Omental fat pad (tissue), 4 donors: ENCODE measurements around the gene MUC5AC. TPM values are rescaled to one million over a fixed set of nuclear protein-coding genes. Genes with fewer than 3 reads are reported as not detected.
"Not testable (repeated sequence)": the region's sequence is repeated elsewhere in the genome, so short reads cannot be mapped to it uniquely, and the experiment has no call there.

ENCODE experiments used
- ATAC-seq: fragments of 150-250 bp; one replicate; pipeline ENCODE4 v1.9.1; 2016; ENCODE audit warnings: mild to moderate bottlenecking, moderate library complexity; ENCODE audit not compliant: low FRiP score
- DNase-seq: peaks from one replicate; pipeline ENCODE4 v3.0.0-alpha.2; 2019; ENCODE audit warnings: low spot score
- CTCF ChIP-seq, 3 donors: fragments of 450-650 bp; IDR thresholded peaks; one replicate each; pipeline ENCODE4 v1.5.1; 2016 to 2017; ENCODE audit warnings: antibody characterized with exemption in 3 of 3, mild to moderate bottlenecking in 3 of 3, moderate library complexity in 2 of 3
- total RNA-seq, 4 donors: library from RNA; depleted of rRNA; stranded (reverse); fragments of >200 nt; gene quantifications; one replicate each; pipeline ENCODE4 v1.1.0, GENCODE V29; 2016

MUC5AC gene
- total RNA-seq, 4 donors from 2014 or later: not detected

DNA sequence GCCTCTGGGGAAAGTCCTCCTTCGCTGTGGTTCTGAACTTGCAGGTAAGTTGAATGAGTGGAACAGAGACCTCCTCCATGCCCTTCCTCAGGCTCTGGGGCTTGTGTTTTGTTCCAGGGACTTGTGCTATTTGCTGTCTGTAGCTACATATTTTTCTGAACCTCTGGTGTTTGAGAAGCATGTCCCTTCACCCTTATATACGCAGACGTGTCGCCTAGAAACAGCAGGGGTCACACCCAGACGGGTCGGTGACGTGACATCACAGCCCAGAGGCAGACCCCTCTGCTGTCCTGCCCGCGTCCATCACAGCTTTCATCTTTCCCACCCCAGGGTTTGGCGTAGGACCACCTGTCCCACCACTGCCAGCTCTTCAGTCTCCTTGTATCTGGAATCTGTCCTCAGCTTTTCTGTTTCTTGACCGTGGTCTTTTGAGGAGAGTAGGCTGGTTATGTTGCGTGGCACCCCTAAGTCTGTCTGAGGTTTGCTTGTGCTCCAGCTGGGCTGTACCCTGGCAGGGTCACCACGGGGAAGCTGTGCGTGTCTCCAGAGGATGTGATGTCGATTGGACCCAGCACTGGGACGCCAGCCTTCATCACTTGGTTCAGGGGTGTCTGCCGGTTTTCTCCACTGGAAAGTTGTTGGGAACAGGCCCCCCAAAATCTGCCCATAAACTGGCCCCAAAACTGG lies 51.8 kb downstream of the MUC5AC start:
- ATAC-seq (no peak), DNase-seq (no peak)
- no peak for TF ChIP-seq CTCF (IDR thresholded peaks at IDR 0.05)

DNA sequence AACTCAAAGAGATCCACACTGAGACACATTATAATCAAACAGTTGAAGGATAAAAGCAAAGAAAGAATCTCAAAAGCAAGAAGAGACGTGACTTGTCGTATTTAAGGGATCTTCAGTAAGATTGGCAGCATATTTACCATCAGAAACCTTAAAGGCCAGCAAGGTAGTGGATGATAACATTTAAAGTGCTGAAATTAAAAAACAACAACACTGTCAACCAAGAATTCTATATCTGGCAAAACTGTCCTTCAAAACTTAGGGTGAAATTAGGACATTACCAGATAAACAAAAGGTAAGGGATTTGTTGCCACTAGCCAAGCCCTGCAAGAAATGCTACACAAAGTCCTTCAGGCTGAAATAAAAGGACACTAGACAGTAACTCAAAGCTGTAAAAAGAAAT lies 54.1 kb downstream of the MUC5AC start:
- no peak for DNase-seq
- no peak for TF ChIP-seq CTCF (IDR thresholded peaks at IDR 0.05)
- ATAC-seq: no peak

DNA sequence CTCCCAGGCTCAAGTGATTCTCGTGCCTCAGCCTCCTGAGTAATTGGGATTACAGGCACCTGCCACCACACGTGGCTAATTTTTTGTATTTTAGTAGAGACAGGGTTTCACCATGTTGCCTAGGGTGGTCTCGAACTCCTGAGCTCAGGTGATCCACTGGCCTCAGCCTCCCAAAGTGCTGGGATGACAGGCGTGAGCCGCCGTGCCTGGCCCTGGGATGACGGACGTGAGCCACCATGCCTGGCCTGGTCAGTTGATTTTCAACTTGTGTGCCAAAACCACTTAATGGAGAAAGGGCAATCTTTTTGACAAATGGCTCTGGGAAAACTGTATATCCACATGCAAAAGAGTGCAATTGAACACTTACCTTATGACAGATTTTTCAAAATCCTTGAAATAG lies 58.1 kb downstream of the MUC5AC start:
- not testable (repeated sequence) for DNase-seq, ATAC-seq

- no peak for DNase-seq
- no peak for TF ChIP-seq CTCF (IDR thresholded peaks at IDR 0.05)
- ATAC-seq: no peak
Measured at GRCh38 chr11:1217151-1217550, 59.4 kb downstream of the MUC5AC start.

DNA sequence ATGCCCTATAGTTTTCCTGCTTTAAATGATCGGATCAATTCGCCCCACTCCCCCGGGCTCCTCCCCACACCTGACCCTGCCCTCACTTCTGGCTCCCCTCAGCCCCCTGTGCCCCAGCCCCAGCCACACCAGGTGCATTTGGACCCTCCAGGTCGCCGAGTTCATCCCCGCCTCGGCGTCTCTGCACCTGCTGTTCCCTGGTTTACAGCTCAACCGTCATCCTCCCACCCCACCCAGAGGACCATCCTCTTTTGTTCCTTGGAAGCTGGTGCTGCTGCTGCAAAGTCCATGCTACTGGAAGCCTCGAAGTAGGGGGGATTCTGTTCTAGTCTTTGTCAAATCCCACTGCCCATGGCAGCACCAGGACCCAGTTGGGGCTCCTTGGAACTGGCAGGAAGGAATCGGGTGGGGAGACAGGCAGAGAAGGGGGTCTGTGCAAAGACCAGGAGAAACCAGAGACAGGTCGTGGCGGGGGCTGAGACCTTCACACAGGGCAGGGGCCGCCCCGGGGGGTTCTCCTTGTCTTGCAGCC lies 60.6 kb downstream of the MUC5AC start:
- TF ChIP-seq CTCF (IDR thresholded peaks at IDR 0.05): no peak
- ATAC-seq (no peak), DNase-seq (no peak)

- no peak for TF ChIP-seq CTCF (IDR thresholded peaks at IDR 0.05)
- ATAC-seq (no peak), DNase-seq (no peak)
Measured at GRCh38 chr11:1218788-1219445, 61.2 kb downstream of the MUC5AC start.

DNA sequence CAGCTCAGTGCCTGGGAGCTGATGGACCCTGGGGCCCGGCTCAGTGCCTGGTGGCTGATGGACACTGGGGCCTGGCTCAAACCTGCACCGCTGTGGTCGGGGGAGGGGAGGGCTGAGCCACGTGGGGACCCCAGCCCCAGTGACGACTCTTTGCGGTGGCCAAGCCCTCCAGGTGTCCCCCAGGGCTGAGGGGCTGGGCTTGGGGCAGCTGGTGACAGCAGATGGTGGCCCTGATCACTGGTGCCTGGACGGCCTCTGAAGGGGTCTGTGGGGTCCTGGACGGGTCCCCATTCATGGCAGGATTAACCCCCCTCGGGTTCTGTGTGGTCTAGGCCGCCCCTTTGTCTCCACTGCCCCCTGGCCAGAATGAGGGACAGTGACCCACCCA lies 61.7 kb downstream of the MUC5AC start:
- TF ChIP-seq CTCF (IDR thresholded peaks at IDR 0.05): no peak
- DNase-seq (no peak), ATAC-seq (no peak)
